ENCODE results near the gene ERRFI1. TPM values are rescaled to one million over a fixed set of nuclear protein-coding genes. Genes with fewer than 3 reads are reported as not detected.
"Not testable (repeated sequence)": the region's sequence is repeated elsewhere in the genome, so short reads cannot be mapped to it uniquely, and the experiment has no call there.

ERRFI1 gene
- polyA plus RNA-seq, 1 donor = 7.6 TPM

GRCh38 chr1:7967651-7968050 lies 58.5 kb downstream of the ERRFI1 start:
- DNase-seq = no peak

GRCh38 chr1:7967196-7967595 lies 58.9 kb downstream of the ERRFI1 start:
- no peak for DNase-seq

- DNase-seq = no peak
These were observed 61.6 kb downstream of the ERRFI1 start for GRCh38 chr1:7964476-7964875.

GRCh38 chr1:7963841-7964240 lies 62.3 kb downstream of the ERRFI1 start:
- not testable (repeated sequence) for DNase-seq

DNA sequence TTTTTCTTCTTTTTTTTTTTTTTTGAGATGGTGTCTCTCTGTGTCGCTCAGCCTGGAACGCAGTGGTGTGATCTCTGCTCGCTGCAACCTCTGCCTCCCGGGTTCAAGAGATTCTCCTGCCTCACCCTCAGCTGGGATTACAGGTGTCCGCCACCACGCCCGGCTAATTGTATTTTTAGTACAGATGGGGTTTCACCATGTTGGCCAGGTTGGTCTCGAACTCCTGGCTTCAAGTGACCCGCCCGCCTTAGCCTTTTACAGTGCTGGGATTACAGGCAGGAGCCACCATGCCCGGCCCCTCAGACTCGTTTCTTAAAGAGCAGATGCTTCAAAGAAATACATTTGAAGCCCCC lies 62.8 kb downstream of the ERRFI1 start:
- not testable (repeated sequence) for DNase-seq

DNA sequence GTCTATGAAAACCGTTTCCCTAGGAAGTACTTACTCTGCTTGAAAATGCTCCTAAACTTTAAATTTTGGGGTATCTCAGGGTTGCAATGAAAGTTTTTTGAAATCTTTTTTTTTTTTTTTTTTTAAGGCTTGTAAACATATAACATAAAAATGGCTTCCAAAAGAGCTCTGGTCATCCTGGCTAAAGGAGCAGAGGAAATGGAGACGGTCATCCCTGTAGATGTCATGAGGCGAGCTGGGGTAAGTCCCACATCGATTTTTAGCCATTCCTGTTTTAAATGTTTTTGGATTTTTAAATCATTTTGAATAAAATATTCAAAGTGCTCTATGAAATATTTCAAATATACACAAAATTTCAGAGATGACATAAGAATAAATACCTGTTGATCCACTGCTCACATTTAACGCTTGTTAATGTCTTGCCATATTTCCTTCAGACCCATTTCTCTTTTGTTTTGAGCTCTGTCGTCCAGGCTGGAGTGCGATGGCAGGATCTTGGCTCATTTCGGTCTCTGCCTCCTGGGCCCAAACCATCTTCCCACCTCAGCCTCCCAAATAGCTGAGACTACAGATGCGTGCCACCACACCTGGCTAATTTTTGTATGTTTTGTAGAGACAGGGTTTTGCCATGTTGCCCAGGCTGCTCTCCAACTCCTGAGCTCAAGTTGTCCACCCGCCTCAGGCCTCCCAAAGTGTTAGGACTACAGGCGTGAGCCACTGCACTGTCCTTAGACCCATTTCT lies 63.3 kb downstream of the ERRFI1 start:
- no peak for DNase-seq

DNA sequence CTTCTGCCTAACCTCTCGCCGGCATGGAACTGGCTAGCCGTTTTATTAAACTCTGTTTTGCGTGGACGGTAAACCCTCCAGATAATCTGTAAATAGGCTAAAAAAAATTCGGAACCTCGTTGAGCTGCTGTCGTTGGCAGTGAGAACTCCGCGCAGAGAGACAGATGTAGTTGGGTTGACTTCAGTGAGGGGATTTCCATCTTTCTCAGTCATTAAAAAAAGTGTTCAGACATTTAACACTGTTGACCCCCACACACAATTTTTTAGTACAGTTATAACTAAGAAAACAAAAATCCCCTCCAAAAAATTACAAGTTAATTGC lies 64.1 kb downstream of the ERRFI1 start:
- no peak for DNase-seq

Other genes with a start within 250 kb of the ERRFI1 start
- 10.7 TPM for gene PER3, start 242.0 kb downstream of the ERRFI1 start, polyA plus RNA-seq (ENCODE audit: insufficient read length)
- gene UTS2, start 173.2 kb downstream of the ERRFI1 start, polyA plus RNA-seq (ENCODE audit: insufficient read length) = not detected
- gene TNFRSF9, start 85.5 kb downstream of the ERRFI1 start, polyA plus RNA-seq (ENCODE audit: insufficient read length) = 0.12 TPM
- 297 TPM for gene PARK7, start 64.6 kb downstream of the ERRFI1 start, polyA plus RNA-seq (ENCODE audit: insufficient read length)